Caki2 (cell line): ENCODE measurements around the gene TSPY2. TPM values are rescaled to one million over a fixed set of nuclear protein-coding genes. Genes with fewer than 3 reads are reported as not detected.
A peak's percentile ranks its signal among the peaks of the same experiment; 100 is the strongest.
"Not testable (repeated sequence)": the region's sequence is repeated elsewhere in the genome, so short reads cannot be mapped to it uniquely, and the experiment has no call there.

Experiments
- DNase-seq: peaks from one replicate; pipeline ENCODE4 v3.0.0-alpha.2; 2015; ENCODE audit warnings: low read depth
- in situ Hi-C: cut with HindIII; loops from 2 replicates; pipeline ENCODE4 v1.10.0; 2016; ENCODE audit warnings: low sequenced_read_pairs, low pct_unique_long_range_greater_than_20kb, mixed read lengths
- total RNA-seq: library from RNA; depleted of rRNA; stranded (reverse); fragments of >200 nt; shearing (Covaris generic); gene quantifications from 2 replicates; pipeline ENCODE4 v1.2.3, GENCODE V29; 2014; ENCODE audit warnings: low replicate concordance; rRNA removed

TSPY2 gene
- total RNA-seq = not detected in 2 replicates

GRCh38 chrY:6245923-6246322 lies at the start of gene TSPY2:
Gene TSPY2 (plus strand): TSS chrY:6246223. CDS start chrY:6246269, 46 bp downstream.
- in situ Hi-C loops, DNase-seq: not testable (repeated sequence)

GRCh38 chrY:6209565-6209964 lies 36.5 kb upstream of the TSPY2 start:
- in situ Hi-C loops, DNase-seq: not testable (repeated sequence)

DNA sequence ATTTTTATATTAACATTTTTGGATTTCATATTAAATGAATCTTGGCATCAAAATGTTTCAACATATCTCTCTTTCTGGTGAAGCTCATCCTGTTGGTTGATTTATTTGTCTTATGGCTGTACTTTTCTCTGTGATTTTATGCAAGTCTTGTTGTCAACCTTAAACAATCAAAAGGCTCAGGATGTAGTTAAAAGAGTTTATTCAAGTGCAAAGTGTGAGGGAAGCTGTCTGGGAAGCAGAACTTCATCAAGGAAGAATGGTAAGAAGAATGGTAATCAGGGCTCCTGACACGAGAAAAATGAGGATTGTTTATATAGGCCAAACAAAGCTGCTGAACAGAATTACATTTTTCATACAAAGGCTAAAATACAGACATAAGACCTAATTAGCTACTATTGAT lies 29.0 kb upstream of the TSPY2 start:
- peak; percentile 0 for DNase-seq
- in situ Hi-C loops = not testable (repeated sequence)

DNA sequence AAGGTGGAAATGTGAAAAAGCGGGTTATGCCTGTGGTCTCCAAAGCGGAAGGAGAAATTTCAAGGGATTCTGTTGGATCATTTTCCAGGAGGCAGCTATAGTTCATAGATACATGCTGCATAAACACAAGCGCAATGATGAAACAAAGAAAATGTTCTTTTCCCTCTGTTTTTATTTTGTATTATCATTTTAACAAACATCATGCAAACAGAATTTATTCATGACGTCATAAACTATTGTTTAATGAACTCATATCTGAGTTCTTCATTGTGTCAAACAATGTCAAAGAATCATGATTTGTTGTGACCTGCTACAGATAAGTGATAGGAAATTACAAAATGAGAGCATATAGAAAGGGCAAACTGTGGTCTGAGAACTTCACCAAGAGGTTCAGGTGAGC lies 23.8 kb downstream of the TSPY2 start:
- in situ Hi-C loops, DNase-seq: not testable (repeated sequence)
